ENCODE results near the gene SLC22A3. TPM values are rescaled to one million over a fixed set of nuclear protein-coding genes. Genes with fewer than 3 reads are reported as not detected.

Gene SLC22A3
- total RNA-seq, 1 experiment from 2014 or later, result 2.4 TPM

DNA sequence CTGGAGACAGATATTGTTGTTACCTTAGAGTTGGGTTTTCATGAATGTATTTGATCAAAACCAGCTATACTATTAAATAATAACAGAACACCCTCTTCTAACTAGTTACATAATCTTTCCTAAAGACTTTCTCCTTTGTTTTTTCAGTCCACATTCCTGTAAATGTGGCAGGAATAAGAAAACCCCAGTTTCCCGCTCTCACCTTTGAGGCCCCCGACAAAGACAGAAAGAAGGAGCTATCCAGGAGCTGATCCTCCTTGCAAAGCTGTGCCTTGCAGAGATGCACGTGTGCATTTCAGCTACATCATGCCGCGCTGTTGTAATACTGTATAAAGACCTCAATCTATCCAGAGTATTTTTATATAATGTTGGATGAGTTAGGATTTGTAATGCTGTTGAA, 102.7 kb downstream of the SLC22A3 start:
- H3K9me3 ChIP-seq, result no peaks in the 10 kb centered on the region
- no peaks in the 10 kb centered on the region for H3K27me3 ChIP-seq (replicated peaks; ENCODE audit: control insufficient read depth, insufficient read depth, low read length)
- no peaks in the 10 kb centered on the region for H3K36me3 ChIP-seq (ENCODE audit: control insufficient read depth, insufficient read depth, low read length)
- TF ChIP-seq, protein P1, sequence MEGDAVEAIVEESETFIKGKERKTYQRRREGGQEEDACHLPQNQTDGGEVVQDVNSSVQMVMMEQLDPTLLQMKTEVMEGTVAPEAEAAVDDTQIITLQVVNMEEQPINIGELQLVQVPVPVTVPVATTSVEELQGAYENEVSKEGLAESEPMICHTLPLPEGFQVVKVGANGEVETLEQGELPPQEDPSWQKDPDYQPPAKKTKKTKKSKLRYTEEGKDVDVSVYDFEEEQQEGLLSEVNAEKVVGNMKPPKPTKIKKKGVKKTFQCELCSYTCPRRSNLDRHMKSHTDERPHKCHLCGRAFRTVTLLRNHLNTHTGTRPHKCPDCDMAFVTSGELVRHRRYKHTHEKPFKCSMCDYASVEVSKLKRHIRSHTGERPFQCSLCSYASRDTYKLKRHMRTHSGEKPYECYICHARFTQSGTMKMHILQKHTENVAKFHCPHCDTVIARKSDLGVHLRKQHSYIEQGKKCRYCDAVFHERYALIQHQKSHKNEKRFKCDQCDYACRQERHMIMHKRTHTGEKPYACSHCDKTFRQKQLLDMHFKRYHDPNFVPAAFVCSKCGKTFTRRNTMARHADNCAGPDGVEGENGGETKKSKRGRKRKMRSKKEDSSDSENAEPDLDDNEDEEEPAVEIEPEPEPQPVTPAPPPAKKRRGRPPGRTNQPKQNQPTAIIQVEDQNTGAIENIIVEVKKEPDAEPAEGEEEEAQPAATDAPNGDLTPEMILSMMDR (IDR thresholded peaks at IDR 0.05; ENCODE audit: insufficient read depth in 1 of 2, low read depth in 1 of 2, low read length in 1 of 2, severe bottlenecking in 1 of 2, unreplicated experiment in 1 of 2), result no peak
- DNase-seq, result no peak
- POLR2A ChIA-PET, result no interaction called here
- no peak overlapping the region for H3K27ac Mint-ChIP-seq (ENCODE audit: unreplicated experiment)
- no peaks in the 10 kb centered on the region for H3K27me3 Mint-ChIP-seq (ENCODE audit: insufficient read depth, unreplicated experiment)
- intact Hi-C loops (cut with micrococcal nuclease; ENCODE audit: unreplicated experiment), result no loop called here
- no peaks in the 10 kb centered on the region for H3K4me1 ChIP-seq
- H3K4me3 ChIP-seq (ENCODE audit: low read depth, low read length), result no peak overlapping the region
- BruUV-seq (replicated peaks), result no TSS peak
- CTCF ChIA-PET, result no interaction called here
- H3K4me1 Mint-ChIP-seq (ENCODE audit: low read depth, unreplicated experiment), result no peaks in the 10 kb centered on the region
- no peaks in the 10 kb centered on the region for H3K36me3 Mint-ChIP-seq (ENCODE audit: insufficient read depth, unreplicated experiment)
- H3K9me3 Mint-ChIP-seq (ENCODE audit: unreplicated experiment), result peaks cover 37% of the 10 kb centered on the region
- H3K4me3 Mint-ChIP-seq (ENCODE audit: unreplicated experiment), result no peak overlapping the region

DNA sequence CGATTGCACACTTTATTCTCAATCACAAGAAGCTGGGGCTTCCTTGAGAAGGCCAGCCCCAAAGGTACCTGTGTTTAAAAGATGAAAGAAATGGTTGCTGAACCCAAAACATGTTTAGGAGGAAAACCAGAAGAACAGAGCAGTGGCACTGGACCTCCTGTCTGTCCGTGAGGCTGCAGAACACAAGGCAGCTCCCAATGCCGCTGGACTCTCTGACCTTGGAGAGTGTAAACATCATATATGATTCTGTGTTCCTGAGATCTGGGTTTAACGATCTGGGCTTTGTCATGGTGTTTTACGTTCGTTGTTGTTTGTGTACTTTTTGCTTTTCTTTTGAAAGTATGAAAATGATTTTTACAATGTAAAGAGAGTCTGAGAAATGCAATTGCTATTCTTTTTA, 106.1 kb downstream of the SLC22A3 start:
- Mint-ChIP-seq H3K36me3 (ENCODE audit: insufficient read depth, unreplicated experiment) (no peaks in the 10 kb centered on the region), H3K4me3 (ENCODE audit: unreplicated experiment) (no peak overlapping the region), H3K27ac (ENCODE audit: unreplicated experiment) (no peak overlapping the region), H3K9me3 (ENCODE audit: unreplicated experiment) (peaks cover 10% of the 10 kb centered on the region), H3K4me1 (ENCODE audit: low read depth, unreplicated experiment) (no peaks in the 10 kb centered on the region), H3K27me3 (ENCODE audit: insufficient read depth, unreplicated experiment) (no peaks in the 10 kb centered on the region)
- intact Hi-C loops (cut with micrococcal nuclease; ENCODE audit: unreplicated experiment), result no loop called here
- no peaks in the 10 kb centered on the region for H3K36me3 ChIP-seq (ENCODE audit: control insufficient read depth, insufficient read depth, low read length)
- no peaks in the 10 kb centered on the region for H3K27me3 ChIP-seq (replicated peaks; ENCODE audit: control insufficient read depth, insufficient read depth, low read length)
- H3K4me3 ChIP-seq (ENCODE audit: low read depth, low read length), result no peak overlapping the region
- DNase-seq, result no peak
- no peaks in the 10 kb centered on the region for H3K4me1 ChIP-seq
- H3K9me3 ChIP-seq, result no peaks in the 10 kb centered on the region
- BruUV-seq (replicated peaks), result no TSS peak
- CTCF ChIA-PET, result interaction anchor here (1.0 kb wide), 1 partner anchor 591 kb away, joined by 3 read pairs; no protein-coding TSS in a partner anchor
- POLR2A ChIA-PET, result no interaction called here
- TF ChIP-seq, protein P1 (IDR thresholded peaks at IDR 0.05; ENCODE audit: insufficient read depth in 1 of 2, low read depth in 1 of 2, low read length in 1 of 2, severe bottlenecking in 1 of 2, unreplicated experiment in 1 of 2), result no peak

GRCh38 chr6:160455081-160455480, 106.9 kb downstream of the SLC22A3 start:
- H3K4me3 ChIP-seq (ENCODE audit: low read depth, low read length), result no peak overlapping the region
- ChIA-PET POLR2A (no interaction called here), CTCF (interaction anchor here (1.4 to 1.9 kb wide), 4 partner anchors 234 to 592 kb away, joined by 5 to 18 read pairs (median 11); no protein-coding TSS in a partner anchor)
- no peaks in the 10 kb centered on the region for H3K27me3 ChIP-seq (replicated peaks; ENCODE audit: control insufficient read depth, insufficient read depth, low read length)
- Mint-ChIP-seq H3K27ac (ENCODE audit: unreplicated experiment) (no peak overlapping the region), H3K36me3 (ENCODE audit: insufficient read depth, unreplicated experiment) (no peaks in the 10 kb centered on the region), H3K4me3 (ENCODE audit: unreplicated experiment) (no peak overlapping the region), H3K9me3 (ENCODE audit: unreplicated experiment) (peaks cover 2% of the 10 kb centered on the region), H3K4me1 (ENCODE audit: low read depth, unreplicated experiment) (no peaks in the 10 kb centered on the region), H3K27me3 (ENCODE audit: insufficient read depth, unreplicated experiment) (peaks cover 2% of the 10 kb centered on the region)
- intact Hi-C loops (cut with micrococcal nuclease; ENCODE audit: unreplicated experiment), result loop anchor here (5.0 kb wide), 1 partner anchor 108 kb away; the partner anchor contains the start of gene SLC22A3
- no TSS peak for BruUV-seq (replicated peaks)
- H3K36me3 ChIP-seq (ENCODE audit: control insufficient read depth, insufficient read depth, low read length), result no peaks in the 10 kb centered on the region
- TF ChIP-seq, protein P1 (IDR thresholded peaks at IDR 0.05; ENCODE audit: insufficient read depth in 1 of 2, low read depth in 1 of 2, low read length in 1 of 2, severe bottlenecking in 1 of 2, unreplicated experiment in 1 of 2), result no peak
- no peak for DNase-seq
- no peaks in the 10 kb centered on the region for H3K4me1 ChIP-seq
- H3K9me3 ChIP-seq, result no peaks in the 10 kb centered on the region
